ENCODE data around the gene CBX4. TPM values are rescaled to one million over a fixed set of nuclear protein-coding genes. Genes with fewer than 3 reads are reported as not detected.

Gene CBX4
- total and polyA plus RNA-seq, 7 experiments from 2014 or later, result 4.0 to 134 (median 78.3) TPM

- Histone ChIP-seq H3K36me3 (ENCODE audit: control insufficient read depth in 2 of 3, insufficient read depth in 3 of 3, low read length in 3 of 3) (no peaks in the 10 kb centered on the region), H3K4me1 (ENCODE audit: control insufficient read depth in 2 of 2, insufficient read depth in 2 of 2, low read length in 2 of 2) (no peaks in the 10 kb centered on the region), H3K9me3 (ENCODE audit: control insufficient read depth in 2 of 3, low read length in 3 of 3) (no peaks in the 10 kb centered on the region), H3K27ac (ENCODE audit: low read depth, low read length) (no peak overlapping the region), H3K27me3 (ENCODE audit: control insufficient read depth in 2 of 2, insufficient read depth in 2 of 2, low read length in 2 of 2) (no peaks in the 10 kb centered on the region), H3K4me3 (ENCODE audit: low read length) (no peak overlapping the region)
- Mint-ChIP-seq H3K27me3 (peaks cover 0 to 40% (median 8%) of the 10 kb centered on the region in 5 donors), H3K27ac (no peak overlapping the region), H3K9me3 (no peaks in the 10 kb centered on the region), H3K4me3 (no peak overlapping the region), H3K36me3 (peaks cover 0 to 4% (median 0%) of the 10 kb centered on the region in 5 donors), H3K4me1 (peaks cover 0 to 5% (median 1%) of the 10 kb centered on the region in 7 donors)
- POLR2A ChIA-PET, result no interaction called here
- no peak for ATAC-seq
- DNase-seq, result no peak
- CTCF ChIA-PET, result no interaction called here
- intact Hi-C loops (cut with micrococcal nuclease), result no loop called here
Observed at GRCh38 chr17:79861413-79862216, 22.4 kb upstream of the CBX4 start.

GRCh38 chr17:79859676-79860615 lies 20.7 kb upstream of the CBX4 start:
- H3K36me3 ChIP-seq (ENCODE audit: control insufficient read depth in 2 of 3, insufficient read depth in 3 of 3, low read length in 3 of 3), result no peaks in the 10 kb centered on the region
- no peak overlapping the region for H3K4me3 Mint-ChIP-seq
- H3K9me3 ChIP-seq (ENCODE audit: control insufficient read depth in 2 of 3, low read length in 3 of 3), result no peaks in the 10 kb centered on the region
- no peak overlapping the region for H3K4me3 ChIP-seq (ENCODE audit: low read length)
- intact Hi-C loops (cut with micrococcal nuclease), result no loop called here
- no peaks in the 10 kb centered on the region for H3K9me3 Mint-ChIP-seq
- no peak for ATAC-seq
- no peak for DNase-seq
- no peak overlapping the region for H3K27ac Mint-ChIP-seq
- H3K4me1 ChIP-seq (ENCODE audit: control insufficient read depth in 2 of 2, insufficient read depth in 2 of 2, low read length in 2 of 2), result no peaks in the 10 kb centered on the region
- H3K27me3 Mint-ChIP-seq, result peaks cover 0 to 43% (median 8%) of the 10 kb centered on the region in 5 donors
- no peak overlapping the region for H3K27ac ChIP-seq (ENCODE audit: low read depth, low read length)
- H3K4me1 Mint-ChIP-seq, result peaks cover 0 to 3% (median 0%) of the 10 kb centered on the region in 7 donors
- H3K27me3 ChIP-seq (ENCODE audit: control insufficient read depth in 2 of 2, insufficient read depth in 2 of 2, low read length in 2 of 2), result no peaks in the 10 kb centered on the region
- peaks cover 0 to 4% (median 0%) of the 10 kb centered on the region in 5 donors for H3K36me3 Mint-ChIP-seq
- ChIA-PET CTCF (no interaction called here), POLR2A (no interaction called here)

- Histone ChIP-seq H3K9me3 (ENCODE audit: control insufficient read depth in 2 of 3, low read length in 3 of 3) (no peaks in the 10 kb centered on the region), H3K36me3 (ENCODE audit: control insufficient read depth in 2 of 3, insufficient read depth in 3 of 3, low read length in 3 of 3) (no peaks in the 10 kb centered on the region), H3K4me3 (ENCODE audit: low read length) (no peak overlapping the region), H3K4me1 (ENCODE audit: control insufficient read depth in 2 of 2, insufficient read depth in 2 of 2, low read length in 2 of 2) (no peaks in the 10 kb centered on the region), H3K27me3 (ENCODE audit: control insufficient read depth in 2 of 2, insufficient read depth in 2 of 2, low read length in 2 of 2) (no peaks in the 10 kb centered on the region), H3K27ac (ENCODE audit: low read depth, low read length) (no peak overlapping the region)
- no peak for ATAC-seq
- POLR2A ChIA-PET, result no interaction called here
- Mint-ChIP-seq H3K36me3 (peaks cover 0 to 4% (median 0%) of the 10 kb centered on the region in 5 donors), H3K4me3 (no peak overlapping the region), H3K27ac (no peak overlapping the region), H3K27me3 (peaks cover 0 to 27% (median under 1%) of the 10 kb centered on the region in 5 donors), H3K4me1 (peaks cover 0 to 6% (median 4%) of the 10 kb centered on the region in 7 donors), H3K9me3 (no peaks in the 10 kb centered on the region)
- no peak for DNase-seq
- intact Hi-C loops (cut with micrococcal nuclease), result no loop called here
- CTCF ChIA-PET, result no interaction called here
Observed at GRCh38 chr17:79857095-79857494, 17.9 kb upstream of the CBX4 start.

- Mint-ChIP-seq H3K36me3 (peaks cover 0 to 4% (median 0%) of the 10 kb centered on the region in 5 donors), H3K4me3 (no peak overlapping the region), H3K27ac (peak overlapping the region in 1 of 9 donors; percentile 70), H3K4me1 (peaks cover 0 to 7% (median 4%) of the 10 kb centered on the region in 7 donors), H3K27me3 (peaks cover 0 to 21% (median 0%) of the 10 kb centered on the region in 5 donors), H3K9me3 (no peaks in the 10 kb centered on the region)
- Histone ChIP-seq H3K36me3 (ENCODE audit: control insufficient read depth in 2 of 3, insufficient read depth in 3 of 3, low read length in 3 of 3) (no peaks in the 10 kb centered on the region), H3K27ac (ENCODE audit: low read depth, low read length) (no peak overlapping the region), H3K4me1 (ENCODE audit: control insufficient read depth in 2 of 2, insufficient read depth in 2 of 2, low read length in 2 of 2) (no peaks in the 10 kb centered on the region), H3K27me3 (ENCODE audit: control insufficient read depth in 2 of 2, insufficient read depth in 2 of 2, low read length in 2 of 2) (no peaks in the 10 kb centered on the region), H3K9me3 (ENCODE audit: control insufficient read depth in 2 of 3, low read length in 3 of 3) (no peaks in the 10 kb centered on the region), H3K4me3 (ENCODE audit: low read length) (no peak overlapping the region)
- no peak for DNase-seq
- ATAC-seq, result no peak
- intact Hi-C loops (cut with micrococcal nuclease), result no loop called here
- CTCF ChIA-PET, result interaction anchor here (0.5 to 0.7 kb wide), 2 partner anchors 115 to 1280 kb away, joined by 3 to 7 read pairs; no protein-coding TSS in a partner anchor
- POLR2A ChIA-PET, result no interaction called here
Observed at GRCh38 chr17:79855331-79856124, 16.3 kb upstream of the CBX4 start.

- Mint-ChIP-seq H3K27ac (peak overlapping the region in 1 of 9 donors; percentile 26), H3K4me3 (peak overlapping the region in 1 of 10 donors; percentile 59), H3K4me1 (peaks cover 0 to 8% (median 4%) of the 10 kb centered on the region in 7 donors), H3K27me3 (peaks cover 0 to 21% (median 0%) of the 10 kb centered on the region in 5 donors), H3K9me3 (no peaks in the 10 kb centered on the region), H3K36me3 (peaks cover 0 to 4% (median 0%) of the 10 kb centered on the region in 5 donors)
- H3K36me3 ChIP-seq (ENCODE audit: control insufficient read depth in 2 of 3, insufficient read depth in 3 of 3, low read length in 3 of 3), result no peaks in the 10 kb centered on the region
- no peak overlapping the region for H3K4me3 ChIP-seq (ENCODE audit: low read length)
- H3K9me3 ChIP-seq (ENCODE audit: control insufficient read depth in 2 of 3, low read length in 3 of 3), result no peaks in the 10 kb centered on the region
- DNase-seq (no peak), ATAC-seq (no peak)
- H3K27me3 ChIP-seq (ENCODE audit: control insufficient read depth in 2 of 2, insufficient read depth in 2 of 2, low read length in 2 of 2), result no peaks in the 10 kb centered on the region
- CTCF ChIA-PET, result interaction anchor here (0.5 kb wide), 1 partner anchor 116 kb away, joined by 7 read pairs; no protein-coding TSS in a partner anchor
- POLR2A ChIA-PET, result interaction anchor here (0.9 kb wide), 1 partner anchor 13 kb away, joined by 3 read pairs; no protein-coding TSS in a partner anchor
- H3K4me1 ChIP-seq (ENCODE audit: control insufficient read depth in 2 of 2, insufficient read depth in 2 of 2, low read length in 2 of 2), result no peaks in the 10 kb centered on the region
- H3K27ac ChIP-seq (ENCODE audit: low read depth, low read length), result no peak overlapping the region
- intact Hi-C loops (cut with micrococcal nuclease), result no loop called here
Observed at GRCh38 chr17:79854080-79855060, 15.1 kb upstream of the CBX4 start.
